Inflammatory macrophage (primary cell): ENCODE measurements around the gene KRT77.
"Not testable (repeated sequence)": the region's sequence is repeated elsewhere in the genome, so short reads cannot be mapped to it uniquely, and the experiment has no call there.

Experiments
- DNase-seq, 2 donors: peaks; one replicate each; pipeline ENCODE4 v3.0.0-alpha.2; 2020 to 2022
- total RNA-seq, 18 experiments: gene quantifications; one replicate each; lab custom pipeline; 2026; ENCODE audit warnings: mixed read lengths in 6 of 18, inconsistent platforms in 2 of 18; lab: John Stamatoyannopoulos, UW

The KRT77 gene
- 0 to 0.16 (median 0) reads per million in 18 experiments for total RNA-seq

DNA sequence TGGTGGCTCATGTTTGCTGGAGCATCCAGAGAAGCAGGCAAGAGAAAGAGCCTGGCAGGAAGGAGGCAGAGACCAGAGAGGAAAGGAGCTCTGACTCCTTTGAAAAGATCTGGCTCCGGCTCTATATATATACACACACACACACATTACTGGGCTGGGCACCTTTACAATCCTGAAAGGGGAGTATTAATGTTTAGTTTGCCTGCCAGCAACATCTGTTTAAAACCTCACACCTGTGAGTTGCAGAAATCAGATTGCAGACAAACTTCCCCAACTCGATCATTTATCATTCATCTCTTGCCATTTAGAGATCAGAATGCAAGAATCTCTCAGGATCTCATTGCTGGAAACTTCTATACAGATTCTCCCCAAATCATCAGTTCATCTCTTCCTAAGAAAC, at the start of gene KRT77:
KRT77 (minus strand) TSS at position 101 of the 400 bp plus-strand sequence; CDS start at position 11, 90 bp downstream.
- no peak for DNase-seq

- no peak for DNase-seq
Measured at GRCh38 chr12:52752516-52752915, 49.2 kb upstream of the KRT77 start.

DNA sequence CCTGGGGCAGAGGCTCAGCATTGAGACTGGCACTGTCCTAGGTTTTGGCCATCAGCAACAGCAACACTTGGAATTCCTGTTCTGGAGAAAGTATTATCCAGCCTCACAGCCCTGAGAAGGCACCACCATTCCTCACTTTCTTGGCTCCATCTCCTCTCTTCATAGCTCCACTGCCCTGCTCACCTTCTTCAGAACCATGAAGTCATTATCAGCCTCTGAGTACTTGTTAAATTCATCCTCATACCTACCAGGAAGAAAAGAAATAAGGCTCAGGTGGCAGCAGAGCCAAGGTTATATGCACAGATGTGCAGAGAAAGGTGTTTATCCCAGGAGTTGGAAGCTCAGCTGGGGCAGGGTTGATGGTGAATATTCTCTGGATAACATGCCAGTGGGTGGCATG, 48.5 kb upstream of the KRT77 start:
- no peak for DNase-seq

- DNase-seq, result not testable (repeated sequence)
Measured at GRCh38 chr12:52750532-52750931, 47.2 kb upstream of the KRT77 start.

GRCh38 chr12:52749827-52750226, 46.5 kb upstream of the KRT77 start:
- no peak for DNase-seq

- no peak for DNase-seq
Measured at GRCh38 chr12:52748578-52748977, 45.3 kb upstream of the KRT77 start.

DNA sequence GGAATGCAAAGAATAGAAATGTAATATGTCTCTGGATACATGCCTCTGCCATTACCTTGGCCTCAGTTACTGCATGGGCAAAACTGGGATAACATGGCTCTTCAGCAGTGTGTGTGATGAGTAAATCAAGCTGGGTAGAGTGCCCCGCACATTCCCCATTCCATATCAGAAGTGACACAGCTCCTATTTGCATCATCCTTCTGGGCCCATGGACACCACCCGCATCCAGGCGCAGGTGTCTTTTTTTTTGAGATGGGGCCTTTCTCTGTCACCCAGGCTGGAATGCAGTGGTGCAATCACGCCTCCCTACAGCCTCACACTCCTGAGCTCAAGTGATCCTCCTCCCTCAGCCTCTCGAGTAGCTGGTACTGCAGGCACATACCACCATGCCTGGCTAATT, 42.2 kb upstream of the KRT77 start:
- DNase-seq, result no peak

DNA sequence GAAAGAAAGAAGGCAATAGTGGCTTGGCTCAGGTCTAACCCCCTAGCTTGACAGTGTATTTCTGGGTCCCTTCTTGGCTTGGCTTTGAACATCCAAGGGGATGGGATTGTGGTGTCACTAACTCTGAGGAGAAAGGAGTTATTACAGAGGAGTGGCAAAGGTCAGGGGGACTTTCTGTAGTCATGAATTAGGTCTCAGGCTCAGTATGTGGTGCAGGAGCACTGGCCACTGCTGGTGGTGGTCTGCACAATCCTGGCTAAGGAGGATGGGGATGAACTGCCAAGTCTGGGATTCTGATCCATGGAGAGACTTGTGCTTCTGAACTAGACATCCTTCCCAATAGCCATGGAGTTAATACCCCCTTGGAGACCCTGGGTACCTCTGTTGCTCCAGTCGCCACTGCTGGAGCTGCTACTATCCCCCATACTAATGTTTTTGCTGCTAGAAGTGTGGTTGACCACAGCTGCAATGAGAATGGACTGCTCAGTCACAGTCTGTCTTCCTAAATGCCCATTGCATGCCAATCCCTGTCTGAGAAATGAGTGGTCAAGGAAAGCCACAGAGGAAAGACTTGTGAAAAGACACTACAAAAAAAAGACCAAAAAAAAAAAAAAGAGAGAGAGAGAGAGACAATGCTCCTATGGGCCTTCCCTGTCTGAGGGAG, 41.3 kb upstream of the KRT77 start:
- no peak for DNase-seq

DNA sequence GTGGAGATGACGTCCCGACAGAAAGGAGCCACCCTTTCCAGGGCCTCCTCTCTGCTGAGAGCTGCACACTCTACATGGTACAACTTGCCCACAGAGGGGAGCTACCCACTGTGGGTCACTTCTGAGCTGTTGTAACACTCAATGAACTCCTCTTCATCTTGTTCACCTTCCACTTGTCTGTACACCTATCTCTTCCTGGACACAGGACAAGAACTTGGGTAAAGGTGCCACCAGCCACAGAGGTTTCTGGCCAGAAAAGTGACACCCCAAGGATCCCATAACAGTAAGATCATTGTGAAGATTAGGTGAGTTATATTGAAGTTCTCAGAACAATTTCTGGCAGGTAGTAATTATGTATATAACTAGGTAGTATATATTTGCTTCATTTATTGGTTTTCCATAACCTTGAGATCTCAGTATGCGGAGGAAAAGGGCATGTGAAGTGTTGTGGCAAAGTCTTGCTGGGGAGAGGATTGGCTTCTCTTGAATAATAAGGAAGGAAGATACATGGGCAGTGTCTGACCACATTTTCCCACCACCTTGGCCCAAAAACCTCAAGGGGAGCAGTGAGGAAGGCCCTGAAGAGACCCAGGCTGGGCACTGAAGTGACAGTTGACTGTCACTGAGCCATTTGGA, 39.6 kb upstream of the KRT77 start:
- DNase-seq, result no peak

GRCh38 chr12:52742196-52742580, 38.9 kb upstream of the KRT77 start:
- DNase-seq, result no peak

- DNase-seq, result peak; percentile 15 to 49
Measured at GRCh38 chr12:52741375-52742195, 38.3 kb upstream of the KRT77 start.

DNA sequence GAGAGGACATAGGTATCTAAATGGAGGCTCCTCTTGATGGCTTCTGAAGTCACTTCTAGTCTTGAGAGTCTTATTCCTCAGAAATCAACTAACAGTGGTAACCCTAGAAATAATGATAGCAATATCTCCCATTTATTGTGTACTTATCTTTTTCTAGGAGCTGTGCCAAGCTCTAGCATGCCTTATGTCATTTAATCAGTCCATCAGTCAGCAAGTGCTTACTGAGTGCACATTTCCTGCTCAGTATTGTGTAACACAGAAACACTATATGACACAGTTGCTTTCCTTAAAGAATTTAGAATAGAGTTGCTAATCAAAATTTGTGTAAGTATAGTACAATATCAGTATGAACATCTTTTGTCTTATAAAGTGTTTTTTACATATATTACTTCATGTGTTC, 37.3 kb upstream of the KRT77 start:
- no peak for DNase-seq

DNA sequence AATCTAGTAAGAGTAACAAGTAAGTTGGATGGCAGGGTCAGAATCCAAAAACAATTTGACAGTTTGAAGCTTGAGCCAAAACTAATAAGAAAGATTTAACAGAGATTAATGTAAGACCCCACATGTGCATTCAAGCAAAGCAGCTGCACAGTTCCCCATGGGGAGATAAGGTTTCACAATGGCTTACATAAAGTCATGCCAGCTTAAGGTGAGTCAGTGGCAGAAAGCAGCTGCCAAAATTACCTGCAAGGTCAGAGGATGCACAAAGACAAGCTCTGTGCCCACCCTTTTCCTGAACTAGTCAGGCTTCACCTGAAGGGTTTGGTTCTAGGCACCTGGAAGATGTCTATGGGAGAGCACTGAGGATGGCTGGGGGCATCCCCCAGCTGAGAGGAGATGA, 36.6 kb upstream of the KRT77 start:
- no peak for DNase-seq

DNA sequence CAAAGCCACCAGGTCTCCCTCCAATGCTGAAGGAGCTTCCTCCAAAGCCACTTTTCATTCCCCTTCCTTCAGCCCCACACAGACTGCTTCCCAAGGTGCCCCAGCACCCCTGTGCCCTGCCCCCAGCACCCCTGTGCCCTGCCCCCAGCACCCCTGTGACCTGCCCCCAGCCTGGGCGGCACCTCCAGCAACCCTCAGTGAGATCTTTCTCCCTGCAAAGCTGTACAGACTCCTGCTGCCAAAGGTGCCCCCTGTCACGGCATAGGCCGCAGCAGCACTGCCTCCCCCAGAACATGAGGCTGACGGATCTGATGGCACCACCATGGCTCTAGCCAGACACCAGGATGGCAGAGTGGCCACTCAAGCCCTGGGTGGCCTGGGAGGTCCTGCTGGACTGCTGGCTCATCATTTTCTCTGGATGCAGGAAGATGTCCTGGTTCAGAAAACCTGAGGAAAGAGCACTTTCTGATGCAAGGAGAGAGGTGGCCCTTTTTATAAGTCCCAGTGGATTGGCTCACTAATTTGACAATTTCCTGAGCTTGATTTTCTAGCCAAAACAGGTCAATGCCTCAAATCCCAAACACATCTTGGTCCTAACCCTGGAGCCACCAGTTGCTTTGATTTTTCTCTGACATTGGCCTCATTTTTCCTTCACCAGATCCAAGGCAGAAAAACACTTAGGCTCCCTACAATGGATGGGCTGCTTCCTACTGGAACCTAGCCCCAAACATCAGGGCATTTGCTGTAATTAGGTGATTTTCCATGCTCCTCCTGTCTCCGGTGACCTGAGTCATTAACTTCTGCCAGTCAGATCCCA, 32.7 kb upstream of the KRT77 start:
- DNase-seq, result no peak

DNA sequence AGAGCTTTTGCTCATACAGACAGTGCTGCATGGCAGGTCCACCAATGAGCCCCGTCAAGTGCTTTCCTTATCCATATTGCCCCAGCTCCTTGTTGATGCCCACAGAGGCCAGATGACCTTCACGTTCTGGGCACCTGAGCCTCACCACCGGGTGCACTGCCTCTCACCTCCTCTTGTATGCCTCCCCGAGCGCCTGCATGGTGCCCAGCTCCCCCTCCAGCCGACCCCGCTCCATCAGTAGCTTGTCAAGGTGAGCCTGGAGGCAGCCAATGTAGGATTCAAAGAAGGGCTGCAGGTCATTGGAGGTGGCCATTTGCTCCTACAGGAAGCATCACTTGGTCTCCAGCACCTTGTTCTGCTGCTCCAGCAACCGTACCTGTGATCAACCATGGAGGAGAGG, 31.8 kb upstream of the KRT77 start:
- DNase-seq, result no peak

DNA sequence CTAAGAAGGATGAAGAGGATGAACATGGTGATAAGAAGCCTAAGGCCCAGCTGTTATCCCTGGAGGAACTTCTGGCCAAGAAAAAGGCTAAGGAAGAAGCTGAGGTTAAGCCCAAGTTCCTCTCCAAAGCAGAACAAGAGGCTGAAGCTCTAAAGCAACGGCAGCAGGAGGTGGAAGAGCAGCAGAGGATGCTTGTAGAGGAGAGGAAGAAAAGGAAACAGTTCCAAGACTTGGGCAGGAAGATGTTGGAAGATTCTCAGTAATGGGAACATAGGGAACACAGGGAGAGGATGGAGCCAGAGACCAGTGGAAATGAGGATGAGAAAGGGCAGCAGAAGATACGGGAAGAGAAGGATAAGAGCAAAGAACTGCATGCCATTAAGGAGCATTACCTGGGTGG, 27.5 kb upstream of the KRT77 start:
- no peak for DNase-seq

DNA sequence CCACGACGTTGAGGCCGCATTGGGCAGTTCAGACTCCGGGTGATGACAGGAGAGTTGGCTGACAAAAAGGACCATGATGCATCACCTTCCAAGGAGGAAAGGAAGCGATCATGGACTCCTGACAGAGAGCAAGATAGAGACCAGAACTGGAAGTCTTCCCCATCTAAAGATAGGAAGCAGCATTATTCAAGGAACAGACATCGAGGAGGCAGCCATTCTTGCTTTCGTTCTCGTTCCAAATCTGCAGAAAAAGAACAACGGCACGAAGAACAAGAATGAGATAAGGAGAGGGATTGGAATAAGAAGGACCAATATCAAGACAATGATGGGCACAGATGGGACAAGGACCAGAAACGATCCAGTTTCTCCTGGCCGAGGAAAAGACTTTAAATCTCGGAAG, 27.1 kb upstream of the KRT77 start:
- no peak for DNase-seq

DNA sequence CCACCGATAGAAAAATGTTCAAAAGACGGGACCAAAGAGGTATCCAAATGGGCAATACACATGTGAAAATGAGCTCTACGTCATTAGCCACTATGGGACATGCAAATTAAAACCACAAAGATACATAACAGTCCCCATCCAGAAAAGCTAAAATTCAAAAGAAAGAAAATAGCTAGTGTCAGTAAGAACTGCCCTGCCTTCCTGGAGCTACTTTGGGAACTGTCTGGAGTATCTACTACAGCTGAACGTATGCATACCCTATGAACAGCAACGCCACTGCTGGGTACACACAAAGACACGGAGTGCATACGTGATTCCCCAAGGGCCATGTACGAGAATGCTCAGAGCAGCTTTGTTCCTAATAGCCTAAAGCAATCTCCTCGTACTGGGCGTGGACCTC, 25.8 kb upstream of the KRT77 start:
- no peak for DNase-seq

GRCh38 chr12:52728374-52728773, 25.1 kb upstream of the KRT77 start:
- no peak for DNase-seq

- DNase-seq, result no peak
Measured at GRCh38 chr12:52727037-52727436, 23.7 kb upstream of the KRT77 start.

DNA sequence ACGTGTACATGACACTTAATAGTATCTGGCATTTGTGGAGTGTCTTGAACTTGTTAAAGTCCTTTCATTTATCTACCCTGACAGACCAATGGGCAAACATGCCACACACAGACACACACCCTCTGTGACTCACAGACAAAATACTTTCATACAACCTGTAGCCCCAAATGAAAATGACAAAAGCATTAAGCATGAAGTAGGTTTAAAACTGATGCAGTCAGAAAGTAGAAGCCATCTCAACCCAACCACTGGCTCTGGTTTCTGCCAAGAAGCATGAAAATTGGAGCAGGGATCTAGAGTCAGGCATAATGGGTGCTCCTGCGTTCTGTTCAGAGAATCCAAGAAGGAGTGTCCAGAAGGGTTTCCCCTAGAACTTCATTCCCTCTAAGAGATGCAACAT, 23.1 kb upstream of the KRT77 start:
- DNase-seq, result no peak

DNA sequence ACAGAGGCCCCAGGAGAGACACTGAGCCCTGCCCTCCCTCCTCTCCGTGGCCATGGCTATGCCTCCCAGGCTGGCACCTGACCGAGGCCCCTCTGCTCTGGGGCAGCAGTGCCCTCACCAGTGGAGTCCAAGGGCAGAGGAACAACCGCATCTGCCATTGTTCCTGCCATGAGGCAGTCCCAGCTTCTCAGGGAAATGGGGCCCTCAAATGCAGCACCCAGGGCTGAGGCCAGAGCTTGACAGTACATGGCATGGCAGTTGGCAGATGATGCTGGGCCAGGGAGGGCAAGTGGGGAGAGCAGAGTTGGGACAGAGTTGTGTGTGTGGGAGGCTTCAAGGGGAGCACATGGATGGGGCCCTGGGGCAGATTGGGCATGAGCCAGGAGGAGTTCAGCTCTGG, 21.1 kb upstream of the KRT77 start:
- no peak for DNase-seq

DNA sequence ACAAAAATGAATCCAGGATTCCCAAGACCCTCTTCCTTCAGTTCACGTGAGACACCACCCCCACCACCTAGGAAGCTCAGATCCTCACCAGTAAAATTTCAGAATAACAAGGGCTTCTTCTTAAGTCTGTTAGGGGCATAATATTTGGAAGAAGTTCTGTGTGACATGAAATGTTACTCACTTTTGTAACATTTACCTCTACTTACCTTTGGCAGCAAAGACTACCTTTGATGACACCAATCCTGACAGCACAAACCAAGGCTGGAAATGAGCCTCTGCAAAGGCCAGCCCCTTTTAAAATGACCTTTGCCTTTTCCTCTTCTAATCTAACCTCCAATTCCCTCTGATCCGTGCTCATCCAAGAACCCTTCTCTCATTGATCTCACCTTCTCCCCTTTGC, 19.4 kb upstream of the KRT77 start:
- no peak for DNase-seq
